GM21367 (cell line): Measurements from ENCODE around the gene KANTR.

Source experiments
- ATAC-seq: cut with Tn5 transposase; IDR thresholded peaks from one replicate; pipeline ENCODE4 v1.9.1; 2021; ENCODE audit not compliant: unreplicated experiment

Gene KANTR

DNA sequence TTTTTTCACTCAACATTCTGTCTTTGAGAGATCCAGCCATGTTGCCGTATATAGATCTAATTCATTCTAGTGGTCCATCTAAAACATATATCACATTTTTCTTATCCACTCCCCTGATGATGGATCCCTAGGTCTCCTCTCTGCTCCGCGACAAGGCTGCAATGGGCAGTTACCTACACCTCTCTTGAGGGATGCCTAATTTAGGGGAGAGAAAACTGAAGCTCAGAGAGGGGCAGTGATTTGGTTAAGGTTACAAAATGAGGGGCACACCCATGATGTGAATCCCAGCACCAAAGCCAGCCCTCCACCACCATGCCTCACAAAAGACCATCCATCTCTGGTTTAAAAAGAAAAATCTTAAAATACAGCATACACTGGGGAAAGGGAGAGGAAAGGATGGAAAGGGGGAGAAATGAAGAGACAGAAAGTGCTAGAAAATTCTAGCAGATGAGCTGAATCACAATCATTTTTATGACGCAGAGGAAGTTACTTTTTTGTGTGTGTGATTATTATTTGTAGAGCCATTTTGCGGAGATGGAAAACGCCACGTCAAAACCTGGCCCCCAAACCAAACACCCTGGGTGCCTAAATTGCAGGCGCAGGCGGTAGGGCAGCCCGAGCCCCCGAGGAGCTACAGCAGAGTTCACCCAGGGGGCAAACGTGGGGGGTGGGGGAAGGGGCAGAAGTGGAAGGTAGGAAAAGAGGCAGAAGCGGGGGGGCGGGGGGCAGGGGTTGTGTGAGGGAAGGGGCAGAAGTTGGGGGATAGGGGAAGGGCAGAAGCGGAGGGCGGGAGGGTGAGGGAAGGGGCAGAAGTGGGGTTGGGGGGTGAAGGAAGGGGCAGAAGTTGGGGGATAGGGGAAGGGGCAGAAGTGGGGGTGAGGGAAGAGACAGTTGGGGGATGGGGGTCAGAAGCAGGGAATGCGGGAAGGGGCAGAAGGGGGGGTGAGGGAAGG lies 13.0 kb upstream of the KANTR start:
- no peak for ATAC-seq

DNA sequence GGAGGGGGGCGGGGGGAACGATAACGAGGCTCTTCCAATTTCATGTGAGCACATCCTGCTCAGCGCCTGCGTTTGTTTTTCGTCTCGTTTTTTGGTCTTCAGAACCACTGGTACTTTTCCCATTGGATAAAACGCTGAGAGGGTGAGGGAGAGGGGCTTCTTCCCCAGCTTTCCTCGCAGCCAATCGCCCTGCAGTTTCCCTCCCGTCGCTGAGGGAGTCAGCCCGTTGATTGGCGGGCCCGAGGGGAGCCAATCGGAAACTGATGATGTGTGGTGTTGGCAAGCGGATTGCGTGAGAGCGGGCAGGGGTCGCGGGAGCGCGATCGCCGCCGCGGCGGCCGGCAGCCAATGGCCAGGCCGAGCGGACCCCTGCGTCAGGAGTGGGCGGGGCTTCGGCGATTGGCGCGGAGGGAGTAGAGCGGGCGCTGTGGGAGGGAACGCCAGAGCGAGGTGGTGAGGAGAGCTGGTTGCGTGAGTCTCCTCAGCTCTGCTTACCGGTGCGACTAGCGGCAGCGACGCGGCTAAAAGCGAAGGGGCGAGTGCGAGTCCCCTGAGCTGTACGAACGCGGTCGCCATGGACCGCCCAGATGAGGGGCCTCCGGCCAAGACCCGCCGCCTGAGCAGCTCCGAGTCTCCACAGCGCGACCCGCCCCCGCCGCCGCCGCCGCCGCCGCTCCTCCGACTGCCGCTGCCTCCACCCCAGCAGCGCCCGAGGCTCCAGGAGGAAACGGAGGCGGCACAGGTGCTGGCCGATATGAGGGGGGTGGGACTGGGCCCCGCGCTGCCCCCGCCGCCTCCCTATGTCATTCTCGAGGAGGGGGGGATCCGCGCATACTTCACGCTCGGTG lies 11.8 kb upstream of the KANTR start, which contains the start of gene TSPYL2:
TSS of gene TSPYL2 (plus strand) at position 443 of the 848 bp plus-strand sequence. CDS start at position 575, 132 bp downstream.
- peak; percentile 92 for ATAC-seq

DNA sequence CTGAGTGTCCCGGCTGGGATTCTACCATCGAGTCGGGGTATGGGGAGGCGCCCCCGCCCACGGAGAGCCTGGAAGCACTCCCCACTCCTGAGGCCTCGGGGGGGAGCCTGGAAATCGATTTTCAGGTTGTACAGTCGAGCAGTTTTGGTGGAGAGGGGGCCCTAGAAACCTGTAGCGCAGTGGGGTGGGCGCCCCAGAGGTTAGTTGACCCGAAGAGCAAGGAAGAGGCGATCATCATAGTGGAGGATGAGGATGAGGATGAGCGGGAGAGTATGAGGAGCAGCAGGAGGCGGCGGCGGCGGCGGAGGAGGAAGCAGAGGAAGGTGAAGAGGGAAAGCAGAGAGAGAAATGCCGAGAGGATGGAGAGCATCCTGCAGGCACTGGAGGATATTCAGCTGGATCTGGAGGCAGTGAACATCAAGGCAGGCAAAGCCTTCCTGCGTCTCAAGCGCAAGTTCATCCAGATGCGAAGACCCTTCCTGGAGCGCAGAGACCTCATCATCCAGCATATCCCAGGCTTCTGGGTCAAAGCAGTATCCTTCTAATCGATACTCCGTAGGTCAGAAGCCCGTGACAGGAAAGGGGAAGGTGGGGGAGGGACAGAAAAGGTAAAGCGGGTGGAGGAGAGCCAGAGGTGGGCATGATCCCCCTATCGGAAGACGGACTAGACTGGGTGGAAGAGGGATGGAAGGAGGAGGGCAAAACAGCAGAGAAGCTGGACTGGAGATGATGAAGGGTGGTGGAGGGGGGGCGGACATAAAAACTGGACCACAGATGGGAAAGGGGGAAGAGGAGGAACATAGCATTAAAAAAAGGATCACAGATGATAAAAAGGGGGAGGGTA lies 10.9 kb upstream of the KANTR start:
- no peak for ATAC-seq

DNA sequence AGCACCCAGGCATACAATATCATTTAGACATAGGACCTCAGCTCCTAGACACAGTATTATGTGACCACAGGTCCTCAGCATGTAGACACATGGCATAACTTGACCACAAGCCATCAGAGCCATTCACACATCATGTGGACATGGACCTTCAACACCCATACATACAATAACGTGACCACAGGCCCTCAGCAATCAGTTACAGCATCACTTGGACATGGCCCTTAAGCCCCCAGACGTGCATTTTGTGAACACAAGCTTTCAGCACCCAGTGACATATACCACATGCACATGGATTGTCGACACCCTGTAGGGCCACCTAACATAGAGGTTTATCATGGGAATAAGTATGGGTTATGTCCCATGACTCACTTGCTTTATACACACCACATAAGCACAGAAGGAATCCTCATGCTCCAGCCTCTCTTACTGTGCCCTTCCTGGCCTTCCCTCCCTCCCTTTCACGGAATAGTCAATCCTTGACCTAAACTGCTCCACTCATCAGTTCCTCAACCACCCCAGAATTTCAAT lies 9.8 kb upstream of the KANTR start:
- ATAC-seq: no peak

DNA sequence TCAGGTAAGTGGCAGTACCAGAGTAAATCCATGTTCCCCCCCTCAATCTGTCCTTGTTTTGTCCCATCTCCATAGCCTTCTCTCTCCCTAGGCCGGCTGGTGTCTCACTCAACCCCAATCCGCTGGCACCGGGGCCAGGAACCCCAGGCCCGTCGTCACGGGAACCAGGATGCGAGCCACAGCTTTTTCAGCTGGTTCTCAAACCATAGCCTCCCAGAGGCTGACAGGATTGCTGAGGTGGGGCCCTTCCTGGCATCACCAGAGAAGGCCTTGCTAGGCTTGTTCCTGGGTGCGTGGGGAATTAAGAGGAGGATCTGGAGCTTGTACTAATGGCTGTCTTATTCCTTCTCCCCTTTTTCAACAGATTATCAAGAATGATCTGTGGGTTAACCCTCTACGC lies 9.1 kb upstream of the KANTR start:
- no peak for ATAC-seq

DNA sequence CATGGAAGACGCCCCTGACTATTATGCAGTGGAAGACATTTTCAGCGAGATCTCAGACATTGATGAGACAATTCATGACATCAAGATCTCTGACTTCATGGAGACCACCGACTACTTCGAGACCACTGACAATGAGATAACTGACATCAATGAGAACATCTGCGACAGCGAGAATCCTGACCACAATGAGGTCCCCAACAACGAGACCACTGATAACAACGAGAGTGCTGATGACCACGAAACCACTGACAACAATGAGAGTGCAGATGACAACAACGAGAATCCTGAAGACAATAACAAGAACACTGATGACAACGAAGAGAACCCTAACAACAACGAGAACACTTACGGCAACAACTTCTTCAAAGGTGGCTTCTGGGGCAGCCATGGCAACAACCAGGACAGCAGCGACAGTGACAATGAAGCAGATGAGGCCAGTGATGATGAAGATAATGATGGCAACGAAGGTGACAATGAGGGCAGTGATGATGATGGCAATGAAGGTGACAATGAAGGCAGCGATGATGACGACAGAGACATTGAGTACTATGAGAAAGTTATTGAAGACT lies 8.2 kb upstream of the KANTR start:
- no peak for ATAC-seq

DNA sequence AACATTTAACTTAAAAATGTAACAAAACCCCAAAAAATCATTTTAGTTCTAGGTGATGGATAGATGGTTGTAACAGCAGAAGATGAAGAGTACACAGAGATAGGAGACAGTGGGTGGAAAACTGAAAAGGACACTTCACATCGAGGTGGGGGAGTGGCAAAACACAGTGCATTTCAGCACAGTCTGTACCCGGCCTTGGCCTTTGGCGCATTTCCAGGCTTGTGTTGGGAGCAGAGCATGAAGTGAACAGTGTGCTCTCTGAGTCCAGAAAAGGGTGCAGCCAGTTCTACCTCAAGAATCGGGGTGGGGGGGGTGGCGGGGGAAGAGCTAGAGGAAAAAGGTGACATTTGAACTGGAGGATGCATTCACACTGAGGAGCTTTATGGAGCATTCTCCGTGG lies 7.5 kb upstream of the KANTR start:
- no peak for ATAC-seq

DNA sequence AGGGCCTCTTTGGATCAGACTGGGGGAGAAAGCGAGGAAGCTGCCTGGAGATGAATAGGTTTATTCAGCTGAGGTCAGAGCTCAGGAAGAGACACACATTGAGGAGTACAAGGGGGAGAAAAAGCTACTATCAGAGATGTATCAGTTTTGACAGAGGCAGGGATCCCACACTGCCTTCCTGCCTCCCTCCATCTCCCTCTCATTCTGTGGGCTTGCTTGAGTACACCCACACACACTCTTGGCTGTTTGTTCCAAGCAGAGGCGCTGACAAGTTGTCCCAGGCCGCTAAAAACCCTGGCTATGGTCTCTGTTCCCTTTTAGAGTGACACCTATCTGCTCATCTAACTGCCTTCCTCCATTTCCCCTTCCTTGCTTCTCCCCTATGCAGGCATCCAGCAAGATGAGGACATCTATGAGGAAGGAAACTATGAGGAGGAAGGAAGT lies 6.5 kb upstream of the KANTR start:
- no peak for ATAC-seq

DNA sequence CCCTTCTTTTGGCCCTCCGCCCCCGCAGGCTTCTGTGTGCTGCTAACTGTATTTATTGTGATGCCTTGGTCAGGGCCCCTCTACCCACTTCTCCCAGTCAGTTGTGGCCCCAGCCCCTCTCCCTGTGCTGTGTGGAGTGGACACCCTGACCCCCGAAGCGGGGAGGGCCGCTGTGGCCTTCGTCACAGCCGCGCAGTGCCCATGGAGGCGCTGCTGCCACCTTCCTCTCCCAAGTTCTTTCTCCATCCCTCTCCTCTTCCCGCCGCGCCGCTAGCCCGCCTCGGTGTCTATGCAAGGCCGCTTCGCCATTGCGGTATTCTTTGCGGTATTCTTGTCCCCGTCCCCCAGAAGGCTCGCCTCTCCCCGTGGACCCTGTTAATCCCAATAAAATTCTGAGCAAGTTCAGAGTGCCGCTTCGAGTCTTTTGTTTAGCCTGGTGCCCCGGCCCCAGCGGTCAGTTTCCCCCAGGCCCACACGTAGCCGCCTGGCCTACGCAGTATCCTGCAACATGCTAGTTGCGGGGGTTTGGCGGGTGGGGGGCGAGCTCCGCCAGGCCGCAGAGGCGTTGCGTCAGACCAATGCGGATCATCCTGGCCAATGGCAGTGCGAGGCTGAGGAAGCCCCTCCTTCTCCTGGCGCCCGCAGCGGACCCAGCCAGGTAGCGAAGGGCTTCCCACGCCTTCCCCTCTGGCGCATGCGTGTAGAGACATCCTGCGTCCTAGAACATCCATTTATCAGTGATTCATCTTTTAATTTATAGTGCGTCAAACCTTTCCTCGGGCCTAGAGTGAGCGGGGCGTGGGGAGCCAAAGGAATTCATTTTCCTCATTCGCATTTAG lies 5.6 kb upstream of the KANTR start:
- no peak for ATAC-seq

DNA sequence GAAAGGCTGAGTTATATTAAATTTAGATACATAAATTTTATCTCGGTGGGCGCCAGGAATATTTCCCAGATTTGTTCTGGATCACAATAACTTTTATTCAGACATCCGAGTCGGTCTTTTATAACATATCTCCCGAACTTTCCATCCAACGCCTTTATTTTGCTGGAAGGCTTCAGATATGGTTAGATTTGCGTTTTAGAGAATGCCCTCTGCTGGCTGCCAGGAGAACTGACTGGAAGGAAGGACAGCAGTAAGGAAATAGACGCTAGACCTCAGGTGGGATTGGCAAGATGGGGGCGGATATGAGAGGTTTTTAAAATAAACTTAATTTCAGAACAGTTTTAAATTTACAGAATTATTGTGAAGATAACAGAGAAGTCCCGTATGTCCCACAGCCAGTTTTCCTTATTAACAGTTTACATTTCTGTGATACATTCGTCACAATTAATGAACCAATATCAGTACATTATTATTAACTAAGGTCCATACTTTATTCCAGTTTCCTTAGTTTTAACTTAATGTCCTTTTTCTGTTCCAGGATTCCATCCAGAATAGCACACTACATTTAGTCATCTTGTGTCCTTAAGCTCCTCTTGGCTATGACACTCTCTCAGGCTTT lies 4.6 kb upstream of the KANTR start:
- no peak for ATAC-seq

DNA sequence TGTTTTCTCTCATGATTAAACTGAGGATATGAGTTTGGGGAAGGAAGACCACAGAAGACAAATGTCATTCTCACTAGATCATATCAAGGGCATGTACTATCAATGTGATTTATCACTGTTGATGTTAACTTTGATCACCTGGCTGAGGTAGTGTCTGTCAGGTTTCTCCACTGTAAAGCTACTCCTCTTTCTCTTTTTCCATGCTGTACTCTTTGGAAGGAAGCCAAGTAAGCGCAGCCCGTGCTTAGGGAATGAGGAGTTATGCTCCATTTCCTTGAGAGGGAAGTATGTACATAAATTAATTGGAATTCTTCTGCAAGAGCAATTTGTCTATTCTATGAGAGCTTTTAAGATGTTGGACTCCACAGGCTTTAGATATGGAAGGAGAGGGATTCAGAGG lies 4.0 kb upstream of the KANTR start:
- no peak for ATAC-seq

DNA sequence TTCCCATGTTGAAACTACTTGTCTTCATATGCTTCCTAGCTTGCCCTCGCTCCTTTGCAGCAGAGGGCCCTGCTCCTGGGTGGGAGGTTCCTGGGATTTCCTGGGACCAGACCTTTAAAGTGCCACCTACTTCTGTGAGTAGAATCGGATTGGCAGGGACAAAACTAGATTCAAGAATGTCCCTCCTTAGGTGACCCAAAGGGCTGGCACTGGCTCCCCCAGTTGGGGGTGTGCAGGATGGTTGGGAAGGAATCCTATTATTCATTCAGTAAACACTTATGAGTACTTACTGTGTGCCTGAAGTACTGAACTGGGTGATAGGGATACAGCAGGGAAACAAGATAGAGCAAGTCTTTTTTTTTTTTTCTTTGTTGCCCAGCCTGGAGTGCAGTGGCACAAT lies 2.6 kb upstream of the KANTR start:
- no peak for ATAC-seq

DNA sequence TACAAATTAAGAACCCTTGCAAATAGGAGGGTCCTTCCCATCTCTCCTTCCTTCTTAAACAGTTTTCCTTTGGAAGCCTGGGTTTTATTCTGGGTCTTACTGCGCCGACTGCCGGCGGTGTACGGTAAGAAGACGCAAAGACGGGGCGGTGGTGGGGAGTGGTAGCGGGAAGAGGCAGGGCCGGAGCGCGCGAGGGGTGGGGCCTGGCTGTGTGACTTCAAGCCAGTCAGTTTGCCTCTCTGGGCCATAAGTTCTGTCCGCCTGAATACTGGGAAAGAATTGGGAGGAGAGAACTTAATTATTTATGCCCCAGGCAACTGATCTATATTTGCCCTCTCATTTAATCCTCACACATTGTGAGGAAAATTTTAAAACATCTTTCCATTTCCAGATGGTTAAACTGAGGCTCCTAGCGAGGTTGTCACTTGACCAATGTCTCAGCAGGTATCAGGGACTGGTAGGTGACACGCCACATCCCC lies 726 bp upstream of the KANTR start:
- no peak for ATAC-seq

DNA sequence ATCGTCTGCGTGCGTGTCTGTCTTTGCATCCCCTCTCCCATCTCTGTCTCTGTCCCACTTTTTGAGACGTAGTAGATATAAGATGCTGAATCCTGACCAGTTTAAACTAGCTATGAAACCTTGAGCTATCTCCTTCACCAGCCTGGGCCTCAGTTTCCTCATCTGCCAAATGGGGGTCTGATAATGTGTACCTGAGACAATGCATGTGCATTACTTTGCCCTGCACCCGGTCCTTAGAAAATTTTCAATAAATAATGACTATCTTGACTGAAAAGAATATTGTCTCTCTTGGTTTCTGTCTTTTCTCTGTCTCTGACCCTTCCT lies 602 bp downstream of the KANTR start:
- ATAC-seq: no peak

DNA sequence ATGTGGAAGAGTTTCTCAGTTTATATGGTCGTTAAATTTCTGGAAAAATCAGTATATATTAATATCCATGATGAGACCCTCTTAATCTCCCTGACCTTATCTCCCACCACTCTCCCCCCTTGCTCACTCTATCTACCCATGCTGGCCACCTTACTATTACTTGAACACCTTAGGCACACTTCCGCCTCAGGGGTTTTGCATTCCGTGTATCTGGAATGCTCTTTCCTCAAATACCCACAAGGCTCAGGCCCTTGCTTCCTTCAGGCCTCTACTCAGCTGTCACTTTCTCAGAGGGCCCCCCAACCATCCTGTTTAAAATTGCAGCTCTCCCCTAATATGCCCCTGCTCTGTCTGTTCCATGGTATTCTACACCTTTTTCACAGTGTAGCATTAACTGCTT lies 1.9 kb downstream of the KANTR start:
- no peak for ATAC-seq

DNA sequence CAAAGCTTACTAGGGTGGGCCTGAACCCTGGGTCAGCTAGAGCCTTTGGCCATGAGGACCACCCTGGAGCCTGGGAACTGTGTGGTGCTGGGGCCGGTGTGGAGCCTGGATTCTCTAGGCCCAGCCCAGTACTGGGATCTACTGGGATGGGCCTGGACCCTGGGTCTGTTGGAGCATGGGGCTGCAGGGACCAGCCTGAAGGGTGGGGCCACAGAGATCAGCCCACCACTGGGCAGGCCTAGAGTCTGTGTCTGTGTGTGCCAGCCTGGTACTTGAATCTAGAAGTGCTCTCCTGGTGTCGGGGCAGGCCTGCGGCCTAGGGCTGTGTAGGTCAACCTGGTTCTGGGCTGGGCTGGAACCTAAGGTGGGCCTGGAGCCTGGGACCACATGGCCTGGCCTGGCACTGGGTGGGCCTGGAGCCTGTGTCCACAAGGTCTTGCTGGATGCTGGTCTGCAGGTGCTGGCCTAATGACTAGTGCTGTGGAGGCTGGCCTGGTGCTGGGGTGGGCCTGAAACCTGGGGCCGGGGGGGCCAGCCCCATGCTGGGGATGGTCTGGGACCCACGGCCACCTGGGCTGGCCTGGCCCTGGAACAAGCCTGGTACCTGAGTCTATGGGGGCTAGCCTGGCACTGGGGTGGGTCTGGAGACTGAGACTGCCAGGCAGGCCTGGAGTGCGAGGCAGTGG lies 21.1 kb downstream of the KANTR start:
- no peak for ATAC-seq

DNA sequence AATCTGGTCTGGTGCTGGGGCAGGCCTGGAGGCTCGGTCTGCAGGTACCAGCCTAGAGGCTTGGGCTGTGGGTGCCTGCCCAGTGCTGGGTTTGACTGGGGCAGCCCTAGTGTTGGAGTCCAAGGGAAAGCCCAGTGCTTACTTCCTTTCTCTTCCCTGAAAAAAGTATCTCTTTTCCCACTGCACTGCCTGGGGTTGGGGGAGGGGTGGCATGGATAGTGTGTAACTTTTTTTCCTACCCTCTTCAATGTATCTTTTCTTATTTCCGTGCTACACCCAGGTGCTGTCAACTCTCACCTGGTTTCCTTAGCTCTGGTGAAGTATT lies 21.6 kb downstream of the KANTR start:
- ATAC-seq: no peak

DNA sequence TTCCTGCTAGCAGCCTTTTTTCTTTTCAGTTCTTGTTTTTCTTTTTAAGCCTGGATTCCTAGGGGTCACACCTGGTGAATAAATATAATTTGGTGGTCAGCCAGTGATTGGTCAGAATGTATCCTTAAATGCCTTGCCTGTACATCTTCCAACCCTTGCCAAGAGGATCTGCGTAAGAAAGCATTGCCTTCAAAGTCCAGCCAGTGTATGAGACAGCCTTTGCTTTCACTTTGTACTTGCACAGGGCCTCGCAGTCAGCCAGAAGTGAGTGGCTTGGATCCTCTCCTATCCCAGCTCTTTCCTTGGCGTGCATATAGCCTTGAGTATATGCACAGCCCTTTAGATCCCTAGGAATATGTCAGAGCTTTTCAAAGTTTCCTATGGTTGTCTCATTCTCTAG lies 22.2 kb downstream of the KANTR start:
- ATAC-seq: no peak

DNA sequence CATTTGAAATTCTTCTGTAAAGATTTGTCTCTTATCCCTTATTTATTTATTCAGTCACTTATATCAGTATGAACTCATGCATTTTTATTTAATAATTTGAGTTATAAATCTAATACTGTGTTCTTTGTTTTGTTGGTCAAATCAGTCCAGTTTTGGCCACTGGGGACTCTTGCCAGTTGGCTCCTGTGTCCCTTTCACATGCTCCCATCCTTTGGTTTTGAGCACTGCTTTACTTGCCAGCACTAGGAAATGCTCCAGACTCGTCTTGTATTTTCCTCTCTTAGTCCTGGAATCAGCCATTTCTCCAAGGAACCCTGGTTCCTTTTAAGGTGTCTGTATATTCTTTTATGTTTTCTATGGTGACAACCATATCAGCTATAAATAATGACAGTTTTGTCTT lies 28.1 kb downstream of the KANTR start:
- ATAC-seq: no peak
